Measurements from ENCODE around the gene KLHL2.
A peak's percentile ranks its signal among the peaks of the same experiment; 100 is the strongest.
"Not testable (repeated sequence)": the region's sequence is repeated elsewhere in the genome, so short reads cannot be mapped to it uniquely, and the experiment has no call there.

KLHL2 gene

GRCh38 chr4:165203541-165204461, 3.6 kb upstream of the KLHL2 start:
- DNase-seq: no peak

DNA sequence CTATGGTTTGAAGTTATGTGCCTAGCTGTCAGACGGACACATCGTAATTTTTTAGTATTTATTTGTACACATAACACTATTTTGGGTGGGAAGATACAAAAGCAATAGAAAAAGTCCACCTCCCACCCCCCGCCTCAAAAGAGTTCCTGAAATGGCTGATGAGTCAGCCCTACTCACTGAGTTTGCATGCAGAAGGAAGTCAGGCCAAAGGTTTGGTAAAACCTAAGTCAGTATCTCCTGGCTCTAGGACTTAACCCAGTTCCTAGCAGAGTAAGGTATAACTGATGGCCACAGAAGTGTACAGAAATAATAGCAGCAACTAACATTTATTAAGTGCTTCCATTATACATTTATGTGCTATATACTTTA, 2.9 kb upstream of the KLHL2 start:
- DNase-seq: peak; percentile 65 to 80

GRCh38 chr4:165207016-165207430, 338 bp upstream of the KLHL2 start:
- peak in 1 of 2 donors; percentile 9 for DNase-seq

DNA sequence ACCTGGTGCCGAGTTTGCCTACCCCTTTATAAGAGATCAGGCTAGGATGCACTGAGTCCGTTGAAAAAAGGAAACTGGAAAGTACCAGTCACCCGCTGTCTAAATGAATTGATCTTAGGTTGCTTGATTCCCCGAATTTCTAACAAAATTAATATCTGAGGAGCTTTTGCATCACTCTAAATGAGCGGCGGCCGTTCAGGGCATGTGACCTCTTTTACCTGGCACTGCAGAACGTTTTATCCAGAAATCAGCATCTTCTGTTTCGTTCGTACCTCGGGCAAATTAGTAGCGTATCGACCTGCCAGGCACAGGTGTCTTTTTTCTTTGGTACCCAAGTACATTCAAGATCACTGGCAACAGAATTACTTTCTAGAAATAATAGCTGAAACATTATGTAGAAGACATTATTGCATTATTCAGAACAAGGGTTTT, 876 bp downstream of the KLHL2 start:
- no peak for DNase-seq

GRCh38 chr4:165208741-165209388, 1.5 kb downstream of the KLHL2 start:
- no peak for DNase-seq

DNA sequence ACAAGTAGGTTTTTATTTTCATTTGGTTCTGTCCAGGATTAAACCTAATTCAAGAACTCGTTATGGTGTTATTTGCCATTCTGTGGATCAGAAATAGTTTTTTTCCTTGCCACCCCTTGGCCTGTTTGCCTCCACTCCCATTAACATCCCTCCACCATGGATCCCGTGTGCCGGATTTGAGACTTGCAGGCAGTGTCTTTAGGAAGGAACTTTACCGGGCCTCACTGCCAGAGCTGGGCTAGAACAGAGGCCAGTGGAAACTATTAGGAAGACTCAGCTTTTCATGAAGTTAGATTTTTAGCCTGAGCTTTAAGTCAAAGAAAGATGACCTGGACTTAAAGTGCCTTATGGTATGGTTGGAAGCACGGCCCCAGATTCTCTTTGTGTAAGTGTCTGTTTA, 2.4 kb downstream of the KLHL2 start:
- DNase-seq: no peak

DNA sequence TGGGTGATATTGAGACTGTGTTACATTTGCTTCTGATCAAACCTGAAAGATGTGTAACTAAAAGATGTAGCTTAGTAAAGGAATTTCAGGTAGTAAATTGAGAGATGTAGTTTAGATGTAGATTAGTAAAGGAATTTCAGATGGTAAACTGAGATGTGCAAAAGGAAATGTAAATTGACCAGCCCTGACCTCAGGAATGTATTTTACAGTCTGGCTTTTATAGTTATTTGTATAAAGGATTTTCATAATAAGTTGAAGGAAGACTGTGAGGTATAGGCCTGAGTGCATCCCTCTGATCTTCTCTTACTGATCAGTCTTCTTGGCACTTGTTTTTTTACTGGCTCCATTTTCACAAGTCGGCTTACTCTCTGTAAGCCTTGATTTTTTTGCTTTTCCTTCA, 3.2 kb downstream of the KLHL2 start:
- no peak for DNase-seq

GRCh38 chr4:165212647-165213046, 5.3 kb downstream of the KLHL2 start:
- DNase-seq: not testable (repeated sequence)

- not testable (repeated sequence) for DNase-seq
Measured at GRCh38 chr4:165213404-165213803, 6.0 kb downstream of the KLHL2 start.

- not testable (repeated sequence) for DNase-seq
Measured at GRCh38 chr4:165213991-165214709, 6.8 kb downstream of the KLHL2 start.

DNA sequence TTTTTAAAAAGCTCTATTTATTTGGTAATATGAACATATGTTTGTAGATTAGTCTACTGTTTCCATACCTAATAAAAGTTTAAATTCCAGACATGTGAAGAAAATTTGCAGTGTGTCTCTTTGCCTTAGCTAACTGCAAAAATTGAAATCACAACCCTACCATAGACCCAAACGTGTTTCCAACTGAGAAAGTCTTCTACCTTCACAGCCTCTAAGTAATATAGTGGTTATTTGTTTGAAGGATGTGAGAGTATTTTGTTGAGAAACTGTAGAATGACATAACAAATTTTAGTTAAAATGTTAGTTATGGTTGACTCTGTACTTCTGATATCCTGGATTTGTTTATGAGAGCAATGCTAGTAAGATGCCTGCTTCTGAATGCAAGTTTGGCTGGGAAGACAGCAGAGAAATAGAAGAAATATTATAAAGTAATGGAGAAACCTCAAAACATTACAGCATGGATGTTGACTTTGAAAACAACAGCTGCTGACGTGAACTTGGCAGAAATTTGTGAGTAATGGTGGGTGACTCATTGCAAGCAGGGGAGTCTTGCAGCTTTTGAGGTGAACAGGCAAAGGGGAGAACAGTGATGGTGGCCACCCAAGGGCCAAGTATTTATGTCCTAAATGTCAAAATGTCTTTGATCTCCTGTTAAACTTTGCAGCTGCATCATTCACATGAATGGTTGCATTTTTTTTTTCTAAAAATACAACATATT, 7.8 kb downstream of the KLHL2 start:
- DNase-seq: peak; percentile 31 to 45

- not testable (repeated sequence) for DNase-seq
Measured at GRCh38 chr4:165215761-165216487, 8.6 kb downstream of the KLHL2 start.

GRCh38 chr4:165217325-165217724, 10.0 kb downstream of the KLHL2 start:
- no peak for DNase-seq

- DNase-seq: not testable (repeated sequence)
Measured at GRCh38 chr4:165221306-165221705, 13.9 kb downstream of the KLHL2 start.

DNA sequence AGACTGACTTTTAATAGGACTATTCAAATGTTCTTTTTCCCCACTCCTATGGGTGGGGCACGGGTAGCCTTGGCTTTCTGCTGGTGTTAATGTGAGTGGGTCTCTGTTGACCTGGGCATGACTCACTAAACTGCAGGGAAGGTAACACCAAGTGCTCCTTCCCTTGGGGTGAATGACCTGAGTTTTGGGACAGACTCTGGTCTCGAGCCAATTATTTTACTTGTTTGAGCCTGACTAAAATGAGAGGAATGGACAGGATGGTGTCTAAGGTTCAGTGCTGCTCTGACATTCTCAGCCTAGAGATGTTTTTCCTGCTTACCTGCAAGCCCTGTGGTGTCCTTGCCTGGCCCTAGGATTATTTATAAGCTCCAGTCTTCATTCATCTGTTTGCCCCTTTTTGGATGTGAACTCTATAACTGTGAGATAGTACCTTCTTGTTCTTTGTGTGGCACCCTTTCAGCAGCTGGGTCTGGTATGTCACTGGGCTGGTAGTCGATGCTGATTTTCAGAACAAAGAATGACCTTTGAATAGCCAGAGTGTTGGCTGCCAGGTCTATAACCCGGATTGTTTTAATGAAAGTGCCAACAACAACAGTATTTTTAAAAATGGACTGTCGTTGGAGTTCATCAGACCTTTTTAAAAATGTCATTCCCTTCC, 14.8 kb downstream of the KLHL2 start:
- DNase-seq: not testable (repeated sequence)

GRCh38 chr4:165222651-165222994, 15.3 kb downstream of the KLHL2 start:
- DNase-seq: peak; percentile 74 to 80

DNA sequence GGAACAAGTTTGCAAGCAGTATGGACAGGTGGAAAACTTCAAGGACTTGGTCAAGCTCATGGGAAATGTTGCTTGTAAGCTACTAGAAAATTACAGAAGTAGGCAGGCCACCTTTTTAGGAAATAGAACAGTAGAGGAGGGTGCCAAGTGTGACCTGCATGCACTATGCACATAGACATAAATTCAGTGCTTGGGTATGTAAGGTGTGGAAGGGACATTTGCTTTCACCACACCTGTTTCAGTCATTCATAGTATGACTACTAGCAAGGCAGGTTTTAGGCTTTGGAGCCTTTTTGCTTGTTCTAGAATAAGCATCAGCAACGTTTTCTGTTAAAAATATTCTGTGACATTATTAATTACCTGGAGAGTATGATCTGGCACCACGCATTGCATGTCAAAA, 20.0 kb downstream of the KLHL2 start:
- not testable (repeated sequence) for DNase-seq

DNA sequence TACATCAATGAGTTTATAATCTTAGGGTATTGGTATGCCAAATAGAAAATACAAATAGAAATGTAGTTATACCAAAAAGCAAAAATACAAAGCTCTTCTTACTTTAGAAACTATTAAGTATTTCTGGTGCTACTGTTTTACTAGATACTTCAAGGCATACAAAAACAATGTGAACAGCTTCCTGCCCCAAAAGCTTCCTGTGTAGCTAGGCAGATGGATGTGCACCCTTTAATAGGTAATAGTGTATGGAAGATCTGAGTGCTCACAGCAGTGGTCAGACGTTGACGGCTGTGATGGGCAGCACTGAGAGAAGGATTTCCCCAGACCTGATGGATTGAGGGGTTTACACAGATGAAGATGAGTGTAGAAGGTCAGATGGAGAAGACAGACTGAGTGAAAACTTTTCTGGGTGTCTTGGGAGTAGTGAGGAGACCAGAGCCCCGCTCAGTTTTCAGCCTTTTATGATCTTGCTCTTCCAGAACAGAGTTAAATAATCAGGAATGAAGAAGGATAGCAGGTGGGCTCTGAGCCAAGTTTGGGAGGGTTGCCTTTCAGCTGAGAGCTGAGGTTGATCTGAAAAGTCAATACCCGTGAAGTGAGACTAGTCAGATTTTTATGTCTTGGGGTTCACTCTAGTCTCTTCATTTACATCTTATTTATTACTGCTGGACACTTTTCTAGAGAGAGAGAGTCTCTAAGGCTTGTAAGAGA, 22.3 kb downstream of the KLHL2 start:
- peak in 1 of 2 donors; percentile 0 for DNase-seq

DNA sequence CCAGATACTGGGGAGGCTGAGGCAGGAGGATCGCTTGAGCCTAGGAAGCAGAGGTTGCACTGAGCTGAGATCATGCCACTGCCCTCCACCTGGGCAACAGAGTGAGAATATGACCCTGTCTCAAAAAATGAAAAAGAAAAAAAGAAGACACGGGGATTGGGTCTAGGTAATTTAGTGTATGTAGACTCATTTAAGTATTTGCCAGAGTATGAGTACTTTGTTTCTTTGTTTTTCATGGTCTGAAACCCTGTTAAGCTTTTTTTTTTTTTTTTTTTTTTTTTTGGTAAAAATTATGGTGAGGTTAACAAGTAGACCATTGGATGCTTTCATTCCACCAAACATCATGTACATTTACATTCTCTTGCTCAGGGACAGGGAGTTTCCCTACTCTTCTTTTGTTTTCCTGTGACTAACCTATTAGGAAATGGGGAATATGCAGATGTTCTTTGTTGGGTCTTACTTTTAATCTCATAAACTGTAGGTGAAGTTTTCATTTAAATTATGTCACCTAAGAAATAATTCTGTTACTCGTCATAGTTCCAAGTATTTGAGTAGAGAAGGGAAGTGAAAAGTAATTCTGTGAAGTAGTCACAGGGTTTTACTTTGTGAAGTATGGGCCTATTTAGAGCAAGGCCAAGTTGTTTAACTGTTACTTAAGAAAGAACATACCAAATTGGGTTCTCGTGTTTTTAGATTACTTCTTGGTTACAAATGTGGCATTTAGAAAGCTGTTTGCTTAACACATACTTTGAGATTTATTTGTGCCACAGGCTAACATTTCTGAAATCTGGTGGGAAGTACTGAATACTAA, 25.5 kb downstream of the KLHL2 start:
- peak; percentile 27 to 70 for DNase-seq

DNA sequence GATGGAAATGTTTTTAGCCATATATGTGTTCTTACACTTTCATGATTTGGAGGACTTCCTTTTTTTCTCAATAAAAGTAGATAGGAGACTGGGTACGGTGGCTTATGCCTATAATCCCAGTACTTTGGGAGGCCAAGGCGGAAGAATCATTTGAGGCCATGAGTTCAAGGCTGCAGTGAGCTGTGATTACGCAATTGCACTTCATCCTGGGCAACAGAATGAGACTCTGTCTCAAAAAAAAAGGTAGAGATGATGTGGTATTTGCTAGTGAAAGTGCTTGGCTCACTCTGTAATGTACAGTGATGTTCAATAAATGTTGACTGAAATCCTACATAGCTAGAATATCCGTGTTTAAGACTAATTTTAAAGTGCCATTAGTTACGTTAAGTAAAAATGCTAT, 27.4 kb downstream of the KLHL2 start:
- no peak for DNase-seq

All from inflammatory macrophage (primary cell).